Hepatocyte (in vitro differentiated cells): Measurements from ENCODE around the gene USP48.

Source experiments
- EZH2 ChIP-seq: fragments of 200-600 bp; sonication (generic); IDR thresholded peaks from 2 replicates; pipeline ENCODE4 v1.6.1; 2016; ENCODE audit warnings: antibody characterized with exemption, mild to moderate bottlenecking, borderline replicate concordance
- EZH2phosphoT487 ChIP-seq: fragments of 200-600 bp; sonication (generic); IDR thresholded peaks from one replicate; pipeline ENCODE4 v1.6.1; 2018; ENCODE audit warnings: antibody characterized with exemption, mild to moderate bottlenecking, low read depth, moderate library complexity; ENCODE audit not compliant: unreplicated experiment, severe bottlenecking
- TF ChIP-seq, protein P1 (sequence below): fragments of 200-600 bp; sonication (generic); IDR thresholded peaks from 2 replicates; pipeline ENCODE4 v1.5.1; 2016; ENCODE audit warnings: antibody characterized with exemption, mild to moderate bottlenecking; ENCODE audit not compliant: poor library complexity

DNA sequence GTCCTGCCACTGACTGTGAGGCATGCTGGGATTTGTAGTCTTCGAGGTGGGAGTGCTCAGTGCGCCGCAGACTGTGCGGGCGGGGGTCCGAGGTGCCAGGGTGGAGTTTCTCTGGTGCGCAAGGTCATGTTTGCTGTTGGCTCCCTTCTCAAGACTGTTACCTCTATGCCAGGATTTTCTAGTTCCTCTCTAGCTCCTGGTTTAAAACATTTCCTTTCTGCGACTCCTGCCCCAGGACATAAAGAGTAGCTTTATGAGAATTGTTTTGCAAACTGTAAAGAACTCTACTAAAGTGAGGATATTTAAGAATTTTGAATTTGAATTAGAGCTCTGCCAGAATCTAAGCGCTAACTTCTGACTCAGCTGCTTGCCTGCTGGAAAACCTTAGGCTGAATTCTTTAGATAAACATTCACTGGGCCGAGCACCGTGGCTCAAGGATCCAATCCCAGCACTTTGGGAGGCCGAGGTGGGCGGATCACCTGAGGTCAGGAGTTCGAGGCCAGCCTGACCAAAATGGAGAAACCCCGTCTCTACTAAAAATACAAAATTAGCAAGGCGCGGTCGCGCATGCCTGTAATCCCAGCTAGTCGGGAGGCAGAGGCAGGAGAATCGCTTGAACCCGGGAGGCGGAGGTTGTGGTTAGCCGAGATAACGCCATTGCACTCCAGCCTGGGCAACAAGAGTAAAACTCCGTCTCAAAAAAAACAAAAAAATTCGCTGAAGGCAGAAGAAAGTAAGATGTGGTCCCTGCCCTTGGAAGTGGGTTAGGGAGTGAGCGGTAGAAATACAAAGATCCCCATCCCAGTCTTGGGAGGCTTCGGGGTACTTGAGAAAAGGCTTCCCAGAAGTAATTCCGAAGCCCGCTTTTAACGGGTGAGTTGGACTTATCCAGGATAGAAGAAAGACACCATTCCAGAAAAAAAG is 992 bp upstream of the USP48 start:
- TF ChIP-seq, protein P1, sequence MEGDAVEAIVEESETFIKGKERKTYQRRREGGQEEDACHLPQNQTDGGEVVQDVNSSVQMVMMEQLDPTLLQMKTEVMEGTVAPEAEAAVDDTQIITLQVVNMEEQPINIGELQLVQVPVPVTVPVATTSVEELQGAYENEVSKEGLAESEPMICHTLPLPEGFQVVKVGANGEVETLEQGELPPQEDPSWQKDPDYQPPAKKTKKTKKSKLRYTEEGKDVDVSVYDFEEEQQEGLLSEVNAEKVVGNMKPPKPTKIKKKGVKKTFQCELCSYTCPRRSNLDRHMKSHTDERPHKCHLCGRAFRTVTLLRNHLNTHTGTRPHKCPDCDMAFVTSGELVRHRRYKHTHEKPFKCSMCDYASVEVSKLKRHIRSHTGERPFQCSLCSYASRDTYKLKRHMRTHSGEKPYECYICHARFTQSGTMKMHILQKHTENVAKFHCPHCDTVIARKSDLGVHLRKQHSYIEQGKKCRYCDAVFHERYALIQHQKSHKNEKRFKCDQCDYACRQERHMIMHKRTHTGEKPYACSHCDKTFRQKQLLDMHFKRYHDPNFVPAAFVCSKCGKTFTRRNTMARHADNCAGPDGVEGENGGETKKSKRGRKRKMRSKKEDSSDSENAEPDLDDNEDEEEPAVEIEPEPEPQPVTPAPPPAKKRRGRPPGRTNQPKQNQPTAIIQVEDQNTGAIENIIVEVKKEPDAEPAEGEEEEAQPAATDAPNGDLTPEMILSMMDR: no peak
- TF ChIP-seq EZH2: no peak
- no peak for TF ChIP-seq EZH2phosphoT487
